ENCODE data around the gene EML5. TPM values are rescaled to one million over a fixed set of nuclear protein-coding genes. Genes with fewer than 3 reads are reported as not detected.

The EML5 gene
- total and polyA plus RNA-seq, 2 donors (not counting 3 experiments of a cell fraction or from before 2014, with no cell fraction given) = not detected

DNA sequence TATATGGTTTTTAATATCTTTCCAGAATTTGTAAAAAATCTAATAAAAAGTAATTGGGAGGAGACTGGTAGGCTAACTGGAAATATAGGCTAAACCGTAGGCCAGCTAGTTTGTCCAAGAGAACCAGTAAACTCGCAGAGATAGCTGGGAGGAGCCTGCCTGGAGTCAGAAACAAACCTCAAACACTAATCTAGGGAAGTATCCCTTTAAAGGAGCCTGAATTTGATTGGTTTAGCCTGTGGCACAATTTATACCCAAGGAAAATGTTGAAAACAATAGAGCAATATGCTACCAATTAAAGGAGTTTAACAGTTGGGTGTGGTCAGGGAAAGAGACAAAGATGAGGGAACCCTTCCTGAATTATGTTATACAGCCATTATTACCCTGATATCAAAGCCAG is 109.6 kb downstream of the EML5 start:
- Histone ChIP-seq H3K9me3 (replicated peaks; ENCODE audit: control insufficient read depth, insufficient read depth, low read length) (no peaks in the 10 kb centered on the region), H3K9me1 (replicated peaks; ENCODE audit: control insufficient read depth, extremely low read depth, insufficient read depth, low read length) (no peaks in the 10 kb centered on the region), H2AFZ (ENCODE audit: low read depth, low read length) (no peak overlapping the region), H3K27ac (ENCODE audit: insufficient read depth, low read depth, low read length) (no peak overlapping the region), H3K27me3 (ENCODE audit: control insufficient read depth in 2 of 2, insufficient read depth in 2 of 2, low read length in 2 of 2) (no peaks in the 10 kb centered on the region), H3K36me3 (ENCODE audit: control insufficient read depth in 2 of 2, extremely low read depth in 1 of 2, insufficient read depth in 2 of 2, low read length in 2 of 2) (no peaks in the 10 kb centered on the region), H3K4me2 (ENCODE audit: insufficient read depth, low read length) (no peak overlapping the region), H4K20me1 (replicated peaks; ENCODE audit: control insufficient read depth, extremely low read depth, insufficient read depth, low read length) (no peaks in the 10 kb centered on the region), H3K9ac (replicated peaks; ENCODE audit: extremely low read depth, insufficient read depth, low read length) (no peak overlapping the region), H3K79me2 (ENCODE audit: control insufficient read depth, insufficient read depth, low read length) (no peaks in the 10 kb centered on the region), H3K4me1 (ENCODE audit: control insufficient read depth, extremely low read depth, insufficient read depth, low read length) (no peaks in the 10 kb centered on the region), H3K4me3 (replicated peaks in 1 of 3; ENCODE audit: insufficient read depth in 1 of 3, low read depth in 1 of 3, low read length in 3 of 3) (no peak overlapping the region)
- DNase-seq (ENCODE audit: low read depth, low spot score) (no peak), FAIRE-seq (no peak)
- BruUV-seq (replicated peaks) = no TSS peak
- ChIA-PET CTCF (interaction anchor here (6.6 kb wide), 1 partner anchor 15 kb away, joined by 64 read pairs; no protein-coding TSS in a partner anchor), POLR2A (no interaction called here)
- TF ChIP-seq FOS (IDR thresholded peaks at IDR 0.05; ENCODE audit: borderline replicate concordance, insufficient read depth, low read length) (no peak), JUN (IDR thresholded peaks at IDR 0.05; ENCODE audit: borderline replicate concordance, insufficient read depth, insufficient read length, low read depth) (no peak), MYC (IDR thresholded peaks at IDR 0.05; ENCODE audit: low read depth, low read length) (no peak)
- dilution Hi-C loops (cut with MboI; ENCODE audit: extremely low pct_ligation_motif_present, low sequenced_read_pairs) (no loop called here), intact Hi-C loops (cut with micrococcal nuclease) (no loop called here)

GRCh38 chr14:88682495-88683114 is 110.1 kb downstream of the EML5 start:
- TF ChIP-seq POLR2AphosphoS5 (IDR thresholded peaks at IDR 0.05; ENCODE audit: insufficient read depth, low read depth, low read length) (no peak), FOS (IDR thresholded peaks at IDR 0.05; ENCODE audit: borderline replicate concordance, insufficient read depth, low read length) (no peak), POLR2A (IDR thresholded peaks at IDR 0.05; ENCODE audit: low read depth, low read length) (no peak), MYC (IDR thresholded peaks at IDR 0.05; ENCODE audit: low read depth, low read length) (no peak)
- no peak overlapping the region for H3K9ac ChIP-seq (replicated peaks; ENCODE audit: extremely low read depth, insufficient read depth, low read length)
- H3K4me3 ChIP-seq (replicated peaks in 1 of 3; ENCODE audit: insufficient read depth in 1 of 3, low read depth in 1 of 3, low read length in 3 of 3) = no peak overlapping the region
- ChIA-PET CTCF (interaction anchor here (0.7 to 6.6 kb wide), 2 partner anchors 15 to 68 kb away, joined by 3 to 64 read pairs; no protein-coding TSS in a partner anchor), POLR2A (no interaction called here)
- H3K36me3 ChIP-seq (ENCODE audit: control insufficient read depth in 2 of 2, extremely low read depth in 1 of 2, insufficient read depth in 2 of 2, low read length in 2 of 2) = no peaks in the 10 kb centered on the region
- intact Hi-C loops (cut with micrococcal nuclease) = no loop called here
- no peak for DNase-seq (ENCODE audit: low read depth, low spot score)
- no peak overlapping the region for H2AFZ ChIP-seq (ENCODE audit: low read depth, low read length)
- H4K20me1 ChIP-seq (replicated peaks; ENCODE audit: control insufficient read depth, extremely low read depth, insufficient read depth, low read length) = no peaks in the 10 kb centered on the region
- H3K9me3 ChIP-seq (replicated peaks; ENCODE audit: control insufficient read depth, insufficient read depth, low read length) = no peaks in the 10 kb centered on the region
- H3K9me1 ChIP-seq (replicated peaks; ENCODE audit: control insufficient read depth, extremely low read depth, insufficient read depth, low read length) = no peaks in the 10 kb centered on the region
- no peak overlapping the region for H3K27ac ChIP-seq (ENCODE audit: insufficient read depth, low read depth, low read length)
- FAIRE-seq = no peak
- dilution Hi-C loops (cut with MboI; ENCODE audit: extremely low pct_ligation_motif_present, low sequenced_read_pairs) = no loop called here
- no peaks in the 10 kb centered on the region for H3K27me3 ChIP-seq (ENCODE audit: control insufficient read depth in 2 of 2, insufficient read depth in 2 of 2, low read length in 2 of 2)
- no peaks in the 10 kb centered on the region for H3K79me2 ChIP-seq (ENCODE audit: control insufficient read depth, insufficient read depth, low read length)
- H3K4me1 ChIP-seq (ENCODE audit: control insufficient read depth, extremely low read depth, insufficient read depth, low read length) = no peaks in the 10 kb centered on the region
- no TSS peak for BruUV-seq (replicated peaks)
- H3K4me2 ChIP-seq (ENCODE audit: insufficient read depth, low read length) = no peak overlapping the region

All from endothelial cell of umbilical vein (primary cell).